Measurements from ENCODE around the gene LRRC74B.
"Not testable (repeated sequence)": the region's sequence is repeated elsewhere in the genome, so short reads cannot be mapped to it uniquely, and the experiment has no call there.

Gene LRRC74B

DNA sequence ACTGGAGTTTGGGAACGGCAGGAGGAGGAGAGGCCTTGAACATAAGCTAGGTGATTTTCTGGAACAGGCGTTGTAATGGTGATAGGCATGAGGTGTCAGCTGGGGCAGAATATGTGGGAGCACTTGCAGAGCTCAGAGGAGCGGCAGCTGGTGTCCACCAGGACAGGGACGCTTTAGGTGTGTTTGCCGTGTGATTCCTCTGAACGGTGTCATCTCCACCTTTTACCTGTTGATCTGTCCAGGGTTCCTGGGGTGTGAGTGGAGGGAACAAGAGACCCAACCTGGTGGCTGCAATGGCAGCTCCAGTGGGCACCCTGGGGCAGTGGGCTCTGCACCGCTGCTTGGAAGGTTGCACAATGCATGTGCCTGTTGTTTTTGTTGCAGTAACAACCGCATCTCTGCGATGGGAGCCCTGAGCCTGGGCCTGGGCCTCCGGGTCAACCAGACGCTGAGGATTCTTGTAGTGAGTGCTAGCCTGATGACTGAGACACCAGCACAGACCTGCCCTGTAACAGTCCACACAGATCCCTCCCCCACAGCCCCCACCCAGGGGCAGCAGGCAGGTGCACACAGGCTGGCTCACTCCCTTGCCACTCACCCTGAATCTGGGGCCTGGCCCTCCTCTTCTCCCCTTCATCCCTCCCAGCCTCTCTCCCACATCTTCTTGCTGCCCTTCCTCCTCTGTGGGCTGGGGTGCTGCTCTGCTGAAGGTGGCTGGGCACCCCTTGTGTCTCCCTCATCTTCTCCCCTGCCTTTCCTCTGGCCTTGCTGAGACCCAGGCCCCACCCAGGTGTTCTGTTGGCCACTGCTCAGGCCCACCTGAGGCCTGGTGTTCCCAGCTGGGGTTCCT lies 9.2 kb downstream of the LRRC74B start:
- Histone ChIP-seq H3K4me3 (no peak overlapping the region), H3K27ac (no peak overlapping the region)
- TF ChIP-seq, protein P1, sequence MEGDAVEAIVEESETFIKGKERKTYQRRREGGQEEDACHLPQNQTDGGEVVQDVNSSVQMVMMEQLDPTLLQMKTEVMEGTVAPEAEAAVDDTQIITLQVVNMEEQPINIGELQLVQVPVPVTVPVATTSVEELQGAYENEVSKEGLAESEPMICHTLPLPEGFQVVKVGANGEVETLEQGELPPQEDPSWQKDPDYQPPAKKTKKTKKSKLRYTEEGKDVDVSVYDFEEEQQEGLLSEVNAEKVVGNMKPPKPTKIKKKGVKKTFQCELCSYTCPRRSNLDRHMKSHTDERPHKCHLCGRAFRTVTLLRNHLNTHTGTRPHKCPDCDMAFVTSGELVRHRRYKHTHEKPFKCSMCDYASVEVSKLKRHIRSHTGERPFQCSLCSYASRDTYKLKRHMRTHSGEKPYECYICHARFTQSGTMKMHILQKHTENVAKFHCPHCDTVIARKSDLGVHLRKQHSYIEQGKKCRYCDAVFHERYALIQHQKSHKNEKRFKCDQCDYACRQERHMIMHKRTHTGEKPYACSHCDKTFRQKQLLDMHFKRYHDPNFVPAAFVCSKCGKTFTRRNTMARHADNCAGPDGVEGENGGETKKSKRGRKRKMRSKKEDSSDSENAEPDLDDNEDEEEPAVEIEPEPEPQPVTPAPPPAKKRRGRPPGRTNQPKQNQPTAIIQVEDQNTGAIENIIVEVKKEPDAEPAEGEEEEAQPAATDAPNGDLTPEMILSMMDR (IDR thresholded peaks at IDR 0.05): no peak
- DNase-seq (ENCODE audit: low spot score): no peak

- Histone ChIP-seq H3K4me3 (no peak overlapping the region), H3K27ac (no peak overlapping the region)
- no peak for DNase-seq (ENCODE audit: low spot score)
- TF ChIP-seq, protein P1 (IDR thresholded peaks at IDR 0.05): no peak
Measured at GRCh38 chr22:21055564-21055834, 9.8 kb downstream of the LRRC74B start.

- no peak overlapping the region for H3K4me3 ChIP-seq
- no peak for DNase-seq (ENCODE audit: low spot score)
- TF ChIP-seq, protein P1 (IDR thresholded peaks at IDR 0.05): no peak
- H3K27ac ChIP-seq: no peak overlapping the region
Measured at GRCh38 chr22:21055880-21056319, 10.2 kb downstream of the LRRC74B start.

- not testable (repeated sequence) for H3K27ac ChIP-seq; DNase-seq (ENCODE audit: low spot score); H3K4me3 ChIP-seq
Measured at GRCh38 chr22:21060363-21060762, 14.6 kb downstream of the LRRC74B start.

GRCh38 chr22:21061660-21062321 lies 16.0 kb downstream of the LRRC74B start:
- H3K4me3 ChIP-seq; DNase-seq (ENCODE audit: low spot score); H3K27ac ChIP-seq: not testable (repeated sequence)

GRCh38 chr22:21064425-21064824 lies 18.7 kb downstream of the LRRC74B start:
- H3K27ac ChIP-seq; H3K4me3 ChIP-seq; DNase-seq (ENCODE audit: low spot score): not testable (repeated sequence)

DNA sequence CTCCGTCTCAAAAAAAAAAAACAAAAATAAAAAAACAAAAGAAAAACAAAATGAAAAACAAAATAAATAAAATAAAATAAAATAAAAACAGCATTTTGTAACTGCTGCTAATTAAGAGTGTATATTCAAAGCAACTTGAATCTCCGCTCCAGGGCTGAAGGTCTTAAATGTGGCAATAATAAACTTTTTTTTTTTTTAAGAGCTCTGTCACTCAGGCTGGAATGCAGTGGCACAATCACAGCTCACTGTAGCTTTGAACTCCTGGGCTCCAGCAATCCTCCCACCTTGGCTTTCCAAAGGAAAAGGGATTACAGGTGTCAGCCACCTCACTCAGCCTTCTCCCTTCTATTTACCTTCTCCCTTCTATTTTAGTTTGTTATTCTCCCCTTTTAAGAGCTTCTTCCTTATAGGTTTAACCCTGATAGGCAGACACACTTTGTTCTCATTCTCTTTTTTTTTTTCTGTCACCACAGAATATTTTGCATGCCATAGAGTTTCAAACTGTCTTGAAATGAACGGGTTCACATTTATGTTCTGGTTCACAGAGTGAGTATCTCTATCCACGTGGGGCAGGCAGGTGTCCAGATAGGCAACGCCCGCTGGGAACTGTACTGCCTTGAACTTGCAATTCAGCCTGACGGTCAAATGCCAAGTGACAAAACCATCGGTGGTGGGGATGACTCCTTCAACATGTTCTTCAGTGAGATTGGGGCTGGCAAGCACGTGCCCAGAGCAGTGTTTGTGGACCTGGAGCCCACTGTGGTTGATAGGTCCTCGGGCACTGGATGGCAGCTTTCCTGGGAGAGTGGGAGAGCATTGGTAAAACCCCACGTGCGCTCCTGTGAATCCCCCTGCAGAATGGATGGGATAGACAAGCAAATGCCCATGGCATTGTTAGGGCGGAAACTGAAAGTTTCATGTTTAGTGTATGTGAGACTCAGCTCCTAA lies 19.4 kb downstream of the LRRC74B start:
- DNase-seq (ENCODE audit: low spot score): no peak
- TF ChIP-seq, protein P1 (IDR thresholded peaks at IDR 0.05): no peak
- H3K27ac ChIP-seq: no peak overlapping the region
- no peak overlapping the region for H3K4me3 ChIP-seq

DNA sequence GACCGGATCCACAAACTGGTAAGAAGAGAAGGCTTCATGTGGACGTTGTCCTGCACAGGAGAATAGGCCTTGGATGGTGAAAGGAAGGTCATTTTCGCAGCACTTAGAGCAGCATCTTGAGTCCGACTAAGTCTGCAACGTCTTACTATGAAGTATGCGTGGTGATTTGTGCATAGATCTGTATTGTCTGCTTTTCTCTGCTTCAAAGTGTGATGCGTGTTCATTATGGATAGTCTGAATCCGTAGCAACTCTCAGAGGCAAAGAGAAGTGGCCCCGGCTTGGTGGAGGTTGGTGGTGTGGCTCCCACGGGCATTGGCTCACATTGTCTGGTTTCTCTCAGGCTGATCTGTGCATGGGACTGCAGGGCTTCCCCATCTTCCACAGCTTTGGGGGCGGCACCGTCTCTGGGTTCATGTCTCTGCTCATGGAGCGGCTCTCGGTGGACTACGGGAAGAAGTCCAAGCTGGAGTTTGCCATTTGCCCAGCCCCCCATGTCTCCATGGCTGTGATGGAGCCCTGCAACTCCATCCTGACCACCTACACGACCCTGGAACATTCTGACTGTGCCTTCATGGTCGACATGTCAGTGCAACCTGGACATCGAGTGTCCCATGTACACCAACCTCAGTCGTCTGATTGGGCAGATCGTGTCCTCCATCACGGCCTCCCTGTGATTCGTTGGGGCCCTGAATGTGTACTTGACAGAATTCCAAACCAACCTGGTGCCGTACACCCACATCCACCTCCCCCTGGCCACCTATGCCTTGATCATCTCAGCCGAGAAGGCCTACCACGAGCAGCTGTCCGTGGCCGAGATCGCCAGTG lies 21.5 kb downstream of the LRRC74B start:
- no peak for DNase-seq (ENCODE audit: low spot score)
- H3K4me3 ChIP-seq: no peak overlapping the region
- TF ChIP-seq, protein P1 (IDR thresholded peaks at IDR 0.05): no peak
- no peak overlapping the region for H3K27ac ChIP-seq

Measured in coronary artery (tissue), 2 donors.